Duodenal mucosa (tissue), 2 donors: ENCODE results near the gene NPAS3.

Experiments used
- H3K27ac ChIP-seq: one replicate; pipeline ENCODE4 v1.7.0; 2013; ENCODE audit warnings: low read depth, low read length
- H3K27me3 ChIP-seq, 2 donors: one replicate each; pipeline ENCODE4 v1.7.0; 2013; ENCODE audit warnings: low read length in 2 of 2, control low read depth in 1 of 2; ENCODE audit not compliant: insufficient read depth in 2 of 2, control insufficient read depth in 1 of 2
- H3K36me3 ChIP-seq, 2 donors: one replicate each; pipeline ENCODE4 v1.7.0; 2013; ENCODE audit warnings: low read length in 2 of 2, control low read depth in 1 of 2; ENCODE audit not compliant: insufficient read depth in 2 of 2, control insufficient read depth in 1 of 2
- H3K4me1 ChIP-seq, 2 donors: one replicate each; pipeline ENCODE4 v1.7.0; 2013; ENCODE audit warnings: low read length in 2 of 2, control low read depth in 1 of 2; ENCODE audit not compliant: insufficient read depth in 2 of 2, control insufficient read depth in 1 of 2
- H3K4me3 ChIP-seq, 2 donors: one replicate each; pipeline ENCODE4 v1.7.0; 2013; ENCODE audit warnings: low read length in 2 of 2, low read depth in 1 of 2
- H3K9ac ChIP-seq, 2 donors: one replicate each; pipeline ENCODE4 v1.7.0; 2013; ENCODE audit warnings: low read length in 2 of 2, low read depth in 1 of 2
- H3K9me3 ChIP-seq, 2 donors: one replicate each; pipeline ENCODE4 v1.7.0; 2013; ENCODE audit warnings: low read length in 2 of 2, control low read depth in 1 of 2; ENCODE audit not compliant: control insufficient read depth in 1 of 2

Gene NPAS3

GRCh38 chr14:33232031-33232430 lies 293.4 kb downstream of the NPAS3 start:
- H3K4me3 ChIP-seq = no peak overlapping the region
- no peak overlapping the region for H3K27ac ChIP-seq
- H3K9ac ChIP-seq = no peak overlapping the region

GRCh38 chr14:33237115-33237740 lies 298.5 kb downstream of the NPAS3 start:
- H3K27me3 ChIP-seq = no peaks in the 10 kb centered on the region
- no peaks in the 10 kb centered on the region for H3K9me3 ChIP-seq
- no peaks in the 10 kb centered on the region for H3K36me3 ChIP-seq
- H3K27ac ChIP-seq = no peak overlapping the region
- no peak overlapping the region for H3K9ac ChIP-seq
- H3K4me3 ChIP-seq = no peak overlapping the region
- H3K4me1 ChIP-seq = no peaks in the 10 kb centered on the region

More at GRCh38 chr14:33232031-33232430, 293.4 kb downstream of the NPAS3 start:
- Histone ChIP-seq H3K9me3 (no peaks in the 10 kb centered on the region), H3K36me3 (no peaks in the 10 kb centered on the region), H3K4me1 (no peaks in the 10 kb centered on the region), H3K27me3 (no peaks in the 10 kb centered on the region)

GRCh38 chr14:33239465-33239864 lies 300.8 kb downstream of the NPAS3 start:
- H3K9me3 ChIP-seq = no peaks in the 10 kb centered on the region
- no peaks in the 10 kb centered on the region for H3K36me3 ChIP-seq
- no peak overlapping the region for H3K4me3 ChIP-seq
- no peak overlapping the region for H3K27ac ChIP-seq
- H3K9ac ChIP-seq = no peak overlapping the region
- H3K4me1 ChIP-seq = no peaks in the 10 kb centered on the region
- no peaks in the 10 kb centered on the region for H3K27me3 ChIP-seq

GRCh38 chr14:33240466-33240865 lies 301.8 kb downstream of the NPAS3 start:
- H3K27ac ChIP-seq = no peak overlapping the region
- H3K4me1 ChIP-seq = no peaks in the 10 kb centered on the region
- no peak overlapping the region for H3K9ac ChIP-seq

GRCh38 chr14:33241331-33241730 lies 302.7 kb downstream of the NPAS3 start:
- H3K9me3 ChIP-seq = no peaks in the 10 kb centered on the region
- H3K27me3 ChIP-seq = no peaks in the 10 kb centered on the region
- no peaks in the 10 kb centered on the region for H3K4me1 ChIP-seq
- H3K4me3 ChIP-seq = no peak overlapping the region
- no peak overlapping the region for H3K9ac ChIP-seq
- H3K27ac ChIP-seq = no peak overlapping the region
- no peaks in the 10 kb centered on the region for H3K36me3 ChIP-seq

More at GRCh38 chr14:33240466-33240865, 301.8 kb downstream of the NPAS3 start:
- H3K4me3 ChIP-seq = no peak overlapping the region
- H3K36me3 ChIP-seq = no peaks in the 10 kb centered on the region
- no peaks in the 10 kb centered on the region for H3K27me3 ChIP-seq
- no peaks in the 10 kb centered on the region for H3K9me3 ChIP-seq

GRCh38 chr14:33249233-33249820 lies 310.6 kb downstream of the NPAS3 start:
- no peaks in the 10 kb centered on the region for H3K9me3 ChIP-seq
- H3K36me3 ChIP-seq = no peaks in the 10 kb centered on the region
- H3K4me3 ChIP-seq = no peak overlapping the region
- H3K27ac ChIP-seq = no peak overlapping the region
- no peaks in the 10 kb centered on the region for H3K27me3 ChIP-seq
- no peaks in the 10 kb centered on the region for H3K4me1 ChIP-seq
- no peak overlapping the region for H3K9ac ChIP-seq

- H3K9ac ChIP-seq = no peak overlapping the region
- no peak overlapping the region for H3K27ac ChIP-seq
- H3K36me3 ChIP-seq = no peaks in the 10 kb centered on the region
- no peak overlapping the region for H3K4me3 ChIP-seq
- no peaks in the 10 kb centered on the region for H3K27me3 ChIP-seq
- no peaks in the 10 kb centered on the region for H3K4me1 ChIP-seq
- H3K9me3 ChIP-seq = no peaks in the 10 kb centered on the region
Measured at GRCh38 chr14:33250963-33251362, 312.3 kb downstream of the NPAS3 start.

- no peak overlapping the region for H3K9ac ChIP-seq
- H3K36me3 ChIP-seq = no peaks in the 10 kb centered on the region
- no peak overlapping the region for H3K4me3 ChIP-seq
- H3K27me3 ChIP-seq = no peaks in the 10 kb centered on the region
- H3K4me1 ChIP-seq = no peaks in the 10 kb centered on the region
- no peaks in the 10 kb centered on the region for H3K9me3 ChIP-seq
- H3K27ac ChIP-seq = no peak overlapping the region
Measured at GRCh38 chr14:33254342-33254741, 315.7 kb downstream of the NPAS3 start.

- Histone ChIP-seq H3K27me3 (no peaks in the 10 kb centered on the region), H3K9me3 (no peaks in the 10 kb centered on the region)
Measured at GRCh38 chr14:33254861-33255395, 316.2 kb downstream of the NPAS3 start.

GRCh38 chr14:33257796-33258195 lies 319.1 kb downstream of the NPAS3 start:
- Histone ChIP-seq H3K27me3 (no peaks in the 10 kb centered on the region), H3K36me3 (no peaks in the 10 kb centered on the region), H3K9me3 (no peaks in the 10 kb centered on the region), H3K27ac (no peak overlapping the region), H3K4me1 (no peaks in the 10 kb centered on the region), H3K4me3 (no peak overlapping the region), H3K9ac (no peak overlapping the region)

More at GRCh38 chr14:33254861-33255395, 316.2 kb downstream of the NPAS3 start:
- H3K9ac ChIP-seq = no peak overlapping the region
- no peak overlapping the region for H3K4me3 ChIP-seq
- no peak overlapping the region for H3K27ac ChIP-seq
- H3K4me1 ChIP-seq = no peaks in the 10 kb centered on the region
- H3K36me3 ChIP-seq = no peaks in the 10 kb centered on the region
